BLaER1 treated with 17β-estradiol and CSF1 and Interleukin-3, amounts not matched to agents 10 nM and 100 nM (cell line): ENCODE results near the gene FGF9.
A peak's percentile ranks its signal among the peaks of the same experiment; 100 is the strongest.

Experiments
- H3K27ac ChIP-seq, 11 experiments: shearing (Covaris generic); formaldehyde crosslinking; 2 replicates each; pipeline ENCODE4 v1.8.1; 2022
- H3K27me3 ChIP-seq, 11 experiments: shearing (Covaris generic); formaldehyde crosslinking; 2 replicates each; pipeline ENCODE4 v1.8.1; 2022
- H3K36me3 ChIP-seq, 11 experiments: shearing (Covaris generic); formaldehyde crosslinking; 2 replicates each; pipeline ENCODE4 v1.8.1; 2022
- H3K4me1 ChIP-seq, 10 experiments: shearing (Covaris generic); formaldehyde crosslinking; 2 replicates each; pipeline ENCODE4 v1.8.1; 2022
- H3K4me2 ChIP-seq, 11 experiments: shearing (Covaris generic); formaldehyde crosslinking; 2 replicates each; pipeline ENCODE4 v1.8.1; 2022
- H3K4me3 ChIP-seq, 10 experiments: shearing (Covaris generic); formaldehyde crosslinking; 2 replicates each; pipeline ENCODE4 v1.8.1; 2022
- H3K9ac ChIP-seq, 11 experiments: shearing (Covaris generic); formaldehyde crosslinking; 2 replicates each; pipeline ENCODE4 v1.8.1; 2022
- H3K9me3 ChIP-seq, 11 experiments: shearing (Covaris generic); formaldehyde crosslinking; replicated peaks in 1 of 11; 2 replicates each; pipeline ENCODE4 v1.8.1; 2022
- H4K20me1 ChIP-seq, 11 experiments: shearing (Covaris generic); formaldehyde crosslinking; 2 replicates each; pipeline ENCODE4 v1.8.1; 2022
- Cebpa-rat ChIP-seq, 11 experiments: shearing (Covaris generic); IDR thresholded peaks; 2 replicates each; pipeline ENCODE4 v1.8.1; 2022

FGF9 gene

GRCh38 chr13:21672796-21673538 lies 2.1 kb downstream of the FGF9 start:
- Histone ChIP-seq H3K27me3 (peaks cover 0 to 9% (median 0%) of the 10 kb centered on the region in 11 experiments; a peak in 2 of 22 replicates), H4K20me1 (peaks cover 0 to 59% (median 44%) of the 10 kb centered on the region in 11 experiments; a peak in 16 of 22 replicates), H3K4me3 (peak overlapping the region; percentile 75 to 93 (median 86)), H3K27ac (peak overlapping the region; percentile 76 to 99 (median 99); a peak in 21 of 22 replicates), H3K9me3 (no peaks in the 10 kb centered on the region), H3K4me2 (peak overlapping the region; percentile 79 to 97 (median 86)), H3K36me3 (peaks cover 0 to 16% (median 6%) of the 10 kb centered on the region in 11 experiments; a peak in 8 of 22 replicates), H3K9ac (peak overlapping the region; percentile 86 to 100 (median 98)), H3K4me1 (peaks cover 32 to 57% (median 39%) of the 10 kb centered on the region in 10 experiments)
- TF ChIP-seq Cebpa-rat (IDR thresholded peaks at IDR 0.05), result no peak

- Histone ChIP-seq H3K4me2 (peak overlapping the region; percentile 79 to 97 (median 86)), H3K9ac (peak overlapping the region; percentile 86 to 100 (median 98)), H3K27me3 (peaks cover 0 to 9% (median 0%) of the 10 kb centered on the region in 11 experiments; a peak in 2 of 22 replicates), H4K20me1 (peaks cover 0 to 64% (median 49%) of the 10 kb centered on the region in 11 experiments; a peak in 17 of 22 replicates), H3K9me3 (no peaks in the 10 kb centered on the region), H3K4me3 (peak overlapping the region; percentile 75 to 93 (median 86)), H3K27ac (peak overlapping the region; percentile 76 to 99 (median 99)), H3K4me1 (peaks cover 32 to 53% (median 39%) of the 10 kb centered on the region in 10 experiments), H3K36me3 (peaks cover 0 to 21% (median 11%) of the 10 kb centered on the region in 11 experiments; a peak in 9 of 22 replicates)
- no peak for TF ChIP-seq Cebpa-rat (IDR thresholded peaks at IDR 0.05)
Observed at GRCh38 chr13:21673539-21673788, 2.6 kb downstream of the FGF9 start.

GRCh38 chr13:21673789-21674489 lies 3.1 kb downstream of the FGF9 start:
- H3K36me3 ChIP-seq, result peaks cover 0 to 24% (median 16%) of the 10 kb centered on the region in 11 experiments; a peak in 9 of 22 replicates
- no peak for TF ChIP-seq Cebpa-rat (IDR thresholded peaks at IDR 0.05)
- no peaks in the 10 kb centered on the region for H3K9me3 ChIP-seq
- peak overlapping the region; percentile 76 to 99 (median 99) for H3K27ac ChIP-seq
- H3K4me2 ChIP-seq, result peak overlapping the region; percentile 79 to 97 (median 90)
- peaks cover 0 to 69% (median 54%) of the 10 kb centered on the region in 11 experiments; a peak in 17 of 22 replicates for H4K20me1 ChIP-seq
- H3K27me3 ChIP-seq, result peaks cover 0 to 9% (median 0%) of the 10 kb centered on the region in 11 experiments; a peak in 2 of 22 replicates
- peak overlapping the region; percentile 86 to 100 (median 98) for H3K9ac ChIP-seq
- H3K4me1 ChIP-seq, result peaks cover 34 to 50% (median 39%) of the 10 kb centered on the region in 10 experiments
- peak overlapping the region; percentile 75 to 93 (median 86) for H3K4me3 ChIP-seq

- H3K9ac ChIP-seq, result peak overlapping the region; percentile 86 to 100 (median 98)
- peak overlapping the region; percentile 36 to 99 (median 99); a peak in 20 of 22 replicates for H3K27ac ChIP-seq
- no peak for TF ChIP-seq Cebpa-rat (IDR thresholded peaks at IDR 0.05)
- peaks cover 0 to 75% (median 54%) of the 10 kb centered on the region in 11 experiments; a peak in 17 of 22 replicates for H4K20me1 ChIP-seq
- H3K4me2 ChIP-seq, result peak overlapping the region; percentile 48 to 97 (median 86)
- peak overlapping the region; percentile 75 to 93 (median 86) for H3K4me3 ChIP-seq
- H3K27me3 ChIP-seq, result peaks cover 0 to 9% (median 0%) of the 10 kb centered on the region in 11 experiments; a peak in 2 of 22 replicates
- H3K4me1 ChIP-seq, result peaks cover 33 to 50% (median 41%) of the 10 kb centered on the region in 10 experiments
- no peaks in the 10 kb centered on the region for H3K9me3 ChIP-seq
- peaks cover 0 to 28% (median 20%) of the 10 kb centered on the region in 11 experiments; a peak in 9 of 22 replicates for H3K36me3 ChIP-seq
Observed at GRCh38 chr13:21674490-21675009, 3.7 kb downstream of the FGF9 start.

- peak overlapping the region; percentile 11 to 99 (median 99); a peak in 21 of 22 replicates for H3K27ac ChIP-seq
- peak overlapping the region; percentile 75 to 93 (median 86) for H3K4me3 ChIP-seq
- peaks cover 0 to 83% (median 59%) of the 10 kb centered on the region in 11 experiments; a peak in 17 of 22 replicates for H4K20me1 ChIP-seq
- peak overlapping the region; percentile 79 to 97 (median 91) for H3K4me2 ChIP-seq
- peaks cover 33 to 50% (median 45%) of the 10 kb centered on the region in 10 experiments for H3K4me1 ChIP-seq
- peaks cover 0 to 36% (median 21%) of the 10 kb centered on the region in 11 experiments; a peak in 10 of 22 replicates for H3K36me3 ChIP-seq
- peak overlapping the region; percentile 72 to 100 (median 98) for H3K9ac ChIP-seq
- peaks cover 0 to 9% (median 0%) of the 10 kb centered on the region in 11 experiments; a peak in 2 of 22 replicates for H3K27me3 ChIP-seq
- TF ChIP-seq Cebpa-rat (IDR thresholded peaks at IDR 0.05), result no peak
- no peaks in the 10 kb centered on the region for H3K9me3 ChIP-seq
Observed at GRCh38 chr13:21675095-21675991, 4.5 kb downstream of the FGF9 start.

- H3K36me3 ChIP-seq, result peaks cover 0 to 48% (median 31%) of the 10 kb centered on the region in 11 experiments; a peak in 17 of 22 replicates
- H3K4me3 ChIP-seq, result peak overlapping the region in 7 of 10 experiments; percentile 77 to 93 (median 90); a peak in 15 of 20 replicates
- TF ChIP-seq Cebpa-rat (IDR thresholded peaks at IDR 0.05), result no peak
- H3K4me1 ChIP-seq, result peaks cover 38 to 56% (median 46%) of the 10 kb centered on the region in 10 experiments
- peak overlapping the region in 8 of 11 experiments; percentile 97 to 100 (median 98); a peak in 17 of 22 replicates for H3K9ac ChIP-seq
- no peaks in the 10 kb centered on the region for H3K9me3 ChIP-seq
- peaks cover 0 to 9% (median 0%) of the 10 kb centered on the region in 11 experiments; a peak in 2 of 22 replicates for H3K27me3 ChIP-seq
- peaks cover 0 to 89% (median 56%) of the 10 kb centered on the region in 11 experiments; a peak in 17 of 22 replicates for H4K20me1 ChIP-seq
- H3K27ac ChIP-seq, result peak overlapping the region in 9 of 11 experiments; percentile 71 to 99 (median 99); a peak in 17 of 22 replicates
- peak overlapping the region; percentile 79 to 97 (median 91) for H3K4me2 ChIP-seq
Observed at GRCh38 chr13:21676611-21677021, 5.7 kb downstream of the FGF9 start.

- TF ChIP-seq Cebpa-rat (IDR thresholded peaks at IDR 0.05), result no peak
- peak overlapping the region in 7 of 10 experiments; percentile 77 to 93 (median 90); a peak in 14 of 20 replicates for H3K4me3 ChIP-seq
- peaks cover 0 to 89% (median 56%) of the 10 kb centered on the region in 11 experiments; a peak in 16 of 22 replicates for H4K20me1 ChIP-seq
- no peaks in the 10 kb centered on the region for H3K9me3 ChIP-seq
- H3K4me1 ChIP-seq, result peaks cover 37 to 60% (median 42%) of the 10 kb centered on the region in 10 experiments
- H3K9ac ChIP-seq, result peak overlapping the region in 8 of 11 experiments; percentile 97 to 100 (median 98); a peak in 15 of 22 replicates
- peak overlapping the region in 9 of 11 experiments; percentile 29 to 99 (median 99); a peak in 17 of 22 replicates for H3K27ac ChIP-seq
- H3K27me3 ChIP-seq, result peaks cover 0 to 9% (median 0%) of the 10 kb centered on the region in 11 experiments; a peak in 2 of 22 replicates
- peak overlapping the region; percentile 79 to 97 (median 91) for H3K4me2 ChIP-seq
- H3K36me3 ChIP-seq, result peaks cover 0 to 54% (median 37%) of the 10 kb centered on the region in 11 experiments; a peak in 18 of 22 replicates
Observed at GRCh38 chr13:21677075-21677623, 6.3 kb downstream of the FGF9 start.
